GM21390 (cell line): Measurements from ENCODE around the gene SERINC1.

ENCODE experiments used
- ATAC-seq: cut with Tn5 transposase; IDR thresholded peaks from one replicate; pipeline ENCODE4 v1.9.1; 2021; ENCODE audit not compliant: unreplicated experiment

Gene SERINC1

GRCh38 chr6:122438975-122439374 is 32.6 kb downstream of the SERINC1 start:
- ATAC-seq: no peak

GRCh38 chr6:122432816-122433215 is 38.8 kb downstream of the SERINC1 start:
- ATAC-seq: peak; percentile 67

GRCh38 chr6:122431780-122432179 is 39.8 kb downstream of the SERINC1 start:
- ATAC-seq: no peak

GRCh38 chr6:122429323-122429722 is 42.3 kb downstream of the SERINC1 start:
- no peak for ATAC-seq

- no peak for ATAC-seq
Measured at GRCh38 chr6:122428781-122429180, 42.8 kb downstream of the SERINC1 start.

GRCh38 chr6:122426597-122426996 is 45.0 kb downstream of the SERINC1 start:
- no peak for ATAC-seq

GRCh38 chr6:122423734-122424133 is 47.9 kb downstream of the SERINC1 start:
- ATAC-seq: no peak

- peak; percentile 81 for ATAC-seq
Measured at GRCh38 chr6:122422614-122423267, 48.9 kb downstream of the SERINC1 start.

GRCh38 chr6:122422003-122422402 is 49.6 kb downstream of the SERINC1 start:
- ATAC-seq: no peak

GRCh38 chr6:122416825-122417224 is 54.8 kb downstream of the SERINC1 start:
- ATAC-seq: no peak

GRCh38 chr6:122412001-122412400 is 59.6 kb downstream of the SERINC1 start:
- ATAC-seq: no peak

GRCh38 chr6:122408702-122409458 is 62.7 kb downstream of the SERINC1 start:
- no peak for ATAC-seq

GRCh38 chr6:122408240-122408639 is 63.4 kb downstream of the SERINC1 start:
- no peak for ATAC-seq

GRCh38 chr6:122407712-122408111 is 63.9 kb downstream of the SERINC1 start:
- ATAC-seq: no peak

GRCh38 chr6:122406187-122406586 is 65.4 kb downstream of the SERINC1 start:
- no peak for ATAC-seq

- ATAC-seq: no peak
Measured at GRCh38 chr6:122405417-122405816, 66.2 kb downstream of the SERINC1 start.

GRCh38 chr6:122404444-122404843 is 67.2 kb downstream of the SERINC1 start:
- no peak for ATAC-seq

- no peak for ATAC-seq
Measured at GRCh38 chr6:122401104-122401503, 70.5 kb downstream of the SERINC1 start.

GRCh38 chr6:122400462-122401089 is 71.0 kb downstream of the SERINC1 start:
- no peak for ATAC-seq

- ATAC-seq: peak; percentile 18
Measured at GRCh38 chr6:122400121-122400450, 71.5 kb downstream of the SERINC1 start.

GRCh38 chr6:122399348-122400120 is 72.1 kb downstream of the SERINC1 start, which contains the start of gene HSF2:
Gene HSF2, plus strand, starts transcription at chr6:122399652. Its CDS starts 86 bp downstream, at chr6:122399738.
- ATAC-seq: peak; percentile 97

GRCh38 chr6:122399055-122399347 is 72.6 kb downstream of the SERINC1 start:
- no peak for ATAC-seq
